ENCODE data around the gene PYM1.

DNA sequence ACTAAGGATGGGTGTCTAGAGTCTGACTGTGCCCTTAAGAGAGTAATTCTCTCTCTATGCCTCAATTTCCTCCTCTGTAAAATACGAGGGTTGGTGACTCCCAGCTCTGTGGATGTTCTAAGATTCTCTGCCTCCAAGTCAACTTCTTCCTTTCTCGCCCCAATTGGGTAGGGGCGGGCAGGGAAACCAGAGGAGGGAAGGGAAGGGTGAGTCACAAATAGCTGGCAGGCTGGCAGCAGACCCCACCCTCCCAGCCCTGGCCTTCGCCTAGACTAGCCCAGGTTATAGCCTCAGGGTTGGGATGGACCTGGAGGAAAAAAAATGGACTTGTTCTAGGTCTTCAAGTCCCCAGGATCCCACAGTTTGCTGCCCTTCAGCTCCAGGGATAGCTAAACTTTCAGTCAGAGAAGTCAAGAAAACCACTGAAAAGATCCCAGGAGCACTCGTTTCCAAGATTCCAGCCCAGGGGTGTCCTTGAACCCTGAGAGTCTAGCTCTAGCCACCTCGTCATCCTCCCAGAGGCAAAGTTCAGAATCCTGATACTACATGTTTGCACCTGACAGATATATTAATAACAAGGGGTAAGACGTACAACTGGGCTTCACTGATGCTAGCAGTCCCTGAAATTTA lies 5.6 kb upstream of the PYM1 start:
- TF ChIP-seq, protein P1, sequence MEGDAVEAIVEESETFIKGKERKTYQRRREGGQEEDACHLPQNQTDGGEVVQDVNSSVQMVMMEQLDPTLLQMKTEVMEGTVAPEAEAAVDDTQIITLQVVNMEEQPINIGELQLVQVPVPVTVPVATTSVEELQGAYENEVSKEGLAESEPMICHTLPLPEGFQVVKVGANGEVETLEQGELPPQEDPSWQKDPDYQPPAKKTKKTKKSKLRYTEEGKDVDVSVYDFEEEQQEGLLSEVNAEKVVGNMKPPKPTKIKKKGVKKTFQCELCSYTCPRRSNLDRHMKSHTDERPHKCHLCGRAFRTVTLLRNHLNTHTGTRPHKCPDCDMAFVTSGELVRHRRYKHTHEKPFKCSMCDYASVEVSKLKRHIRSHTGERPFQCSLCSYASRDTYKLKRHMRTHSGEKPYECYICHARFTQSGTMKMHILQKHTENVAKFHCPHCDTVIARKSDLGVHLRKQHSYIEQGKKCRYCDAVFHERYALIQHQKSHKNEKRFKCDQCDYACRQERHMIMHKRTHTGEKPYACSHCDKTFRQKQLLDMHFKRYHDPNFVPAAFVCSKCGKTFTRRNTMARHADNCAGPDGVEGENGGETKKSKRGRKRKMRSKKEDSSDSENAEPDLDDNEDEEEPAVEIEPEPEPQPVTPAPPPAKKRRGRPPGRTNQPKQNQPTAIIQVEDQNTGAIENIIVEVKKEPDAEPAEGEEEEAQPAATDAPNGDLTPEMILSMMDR (IDR thresholded peaks at IDR 0.05), result no peak
- peak in 1 of 2 donors; percentile 12 for TF ChIP-seq POLR2A (IDR thresholded peaks at IDR 0.05)

Measured in sigmoid colon (tissue), 3 donors.